Upper lobe of left lung (tissue), 4 donors: Measurements from ENCODE around the gene MAD1L1.

ENCODE experiments used
- CTCF ChIP-seq, 6 experiments: fragments of 450-650 bp in 4 of 6; fragments of 200-600 bp in 2 of 6; sonication (generic) in 2 of 6; IDR thresholded peaks; one replicate each; pipeline ENCODE4 v1.5.1; 2016 to 2019; ENCODE audit warnings: antibody characterized with exemption in 6 of 6
- POLR2A ChIP-seq, 4 donors: fragments of 450-650 bp; IDR thresholded peaks; one replicate each; pipeline ENCODE4 v1.5.1; 2016 to 2017; ENCODE audit warnings: antibody characterized with exemption in 4 of 4, mild to moderate bottlenecking in 2 of 4

GRCh38 chr7:2270495-2270894 lies 37.8 kb upstream of the MAD1L1 start:
- no peak for TF ChIP-seq POLR2A (IDR thresholded peaks at IDR 0.05)
- no peak for TF ChIP-seq CTCF (IDR thresholded peaks at IDR 0.05)
